ENCODE results near the gene EPHB1. TPM values are rescaled to one million over a fixed set of nuclear protein-coding genes. Genes with fewer than 3 reads are reported as not detected.
A peak's percentile ranks its signal among the peaks of the same experiment; 100 is the strongest.

EPHB1 gene
- total RNA-seq, 1 donor from 2014 or later = 1.9 TPM

- peak; percentile 33 for DNase-seq (ENCODE audit: low spot score)
Observed at GRCh38 chr3:134807189-134807588, 12.1 kb downstream of the EPHB1 start.

- no peak for DNase-seq (ENCODE audit: low spot score)
Observed at GRCh38 chr3:134808835-134809234, 13.8 kb downstream of the EPHB1 start.

GRCh38 chr3:134809427-134810051, 14.5 kb downstream of the EPHB1 start:
- peak; percentile 45 for DNase-seq (ENCODE audit: low spot score)

- DNase-seq (ENCODE audit: low spot score) = peak; percentile 20
Observed at GRCh38 chr3:134810052-134810435, 15.0 kb downstream of the EPHB1 start.

GRCh38 chr3:134810850-134811249, 15.8 kb downstream of the EPHB1 start:
- DNase-seq (ENCODE audit: low spot score) = peak; percentile 39

- peak; percentile 35 for DNase-seq (ENCODE audit: low spot score)
Observed at GRCh38 chr3:134813618-134814017, 18.6 kb downstream of the EPHB1 start.

GRCh38 chr3:134815519-134815918, 20.5 kb downstream of the EPHB1 start:
- DNase-seq (ENCODE audit: low spot score) = no peak

GRCh38 chr3:134816623-134817022, 21.6 kb downstream of the EPHB1 start:
- no peak for DNase-seq (ENCODE audit: low spot score)

GRCh38 chr3:134817297-134817696, 22.2 kb downstream of the EPHB1 start:
- no peak for DNase-seq (ENCODE audit: low spot score)

GRCh38 chr3:134820994-134821393, 25.9 kb downstream of the EPHB1 start:
- DNase-seq (ENCODE audit: low spot score) = no peak

- no peak for DNase-seq (ENCODE audit: low spot score)
Observed at GRCh38 chr3:134822090-134822489, 27.0 kb downstream of the EPHB1 start.

GRCh38 chr3:134823679-134824078, 28.6 kb downstream of the EPHB1 start:
- DNase-seq (ENCODE audit: low spot score) = no peak

- no peak for DNase-seq (ENCODE audit: low spot score)
Observed at GRCh38 chr3:134824791-134825190, 29.7 kb downstream of the EPHB1 start.

GRCh38 chr3:134827213-134827612, 32.2 kb downstream of the EPHB1 start:
- DNase-seq (ENCODE audit: low spot score) = no peak

GRCh38 chr3:134829721-134830120, 34.7 kb downstream of the EPHB1 start:
- DNase-seq (ENCODE audit: low spot score) = no peak

GRCh38 chr3:134832585-134832984, 37.5 kb downstream of the EPHB1 start:
- DNase-seq (ENCODE audit: low spot score) = no peak

- no peak for DNase-seq (ENCODE audit: low spot score)
Observed at GRCh38 chr3:134833453-134834163, 38.5 kb downstream of the EPHB1 start.

GRCh38 chr3:134836921-134837320, 41.9 kb downstream of the EPHB1 start:
- no peak for DNase-seq (ENCODE audit: low spot score)

- no peak for DNase-seq (ENCODE audit: low spot score)
Observed at GRCh38 chr3:134838599-134838998, 43.5 kb downstream of the EPHB1 start.

GRCh38 chr3:134839422-134839821, 44.4 kb downstream of the EPHB1 start:
- DNase-seq (ENCODE audit: low spot score) = no peak

GRCh38 chr3:134839990-134840389, 44.9 kb downstream of the EPHB1 start:
- DNase-seq (ENCODE audit: low spot score) = no peak

- DNase-seq (ENCODE audit: low spot score) = no peak
Observed at GRCh38 chr3:134840459-134840858, 45.4 kb downstream of the EPHB1 start.

GRCh38 chr3:134846084-134846483, 51.0 kb downstream of the EPHB1 start:
- DNase-seq (ENCODE audit: low spot score) = no peak
